Karpas-422 (cell line): Measurements from ENCODE around the gene PER3. TPM values are rescaled to one million over a fixed set of nuclear protein-coding genes. Genes with fewer than 3 reads are reported as not detected.

ENCODE experiments used
- DNase-seq: peaks from one replicate; pipeline ENCODE4 v3.0.0-alpha.2; 2015
- H2AFZ ChIP-seq: fragments of 200-600 bp; sonication (generic); 2 replicates; pipeline ENCODE4 v1.6.1; 2014; ENCODE audit warnings: antibody characterized with exemption, low read length, mixed read lengths
- H3K27ac ChIP-seq: fragments of 200-600 bp; sonication (generic); 2 replicates; pipeline ENCODE4 v1.5.1; 2014; ENCODE audit warnings: mild to moderate bottlenecking, low read length, moderate library complexity
- H3K27me3 ChIP-seq: fragments of 200-600 bp; sonication (generic); 2 replicates; pipeline ENCODE4 v1.6.1; 2014; ENCODE audit warnings: low read length, mixed read lengths
- H3K36me3 ChIP-seq: fragments of 200-600 bp; sonication (generic); 2 replicates; pipeline ENCODE4 v1.6.1; 2014; ENCODE audit warnings: low read length, mixed read lengths; ENCODE audit not compliant: insufficient read depth
- H3K4me1 ChIP-seq: fragments of 200-600 bp; sonication (generic); 2 replicates; pipeline ENCODE4 v1.6.1; 2014; ENCODE audit warnings: mild to moderate bottlenecking, low read length, mixed read lengths
- H3K4me2 ChIP-seq: fragments of 200-600 bp; sonication (generic); 2 replicates; pipeline ENCODE4 v1.6.1; 2014; ENCODE audit warnings: low read length, low read depth, mild to moderate bottlenecking; ENCODE audit not compliant: poor library complexity, severe bottlenecking
- H3K4me3 ChIP-seq: fragments of 200-600 bp; sonication (generic); 2 replicates; pipeline ENCODE4 v1.5.1; 2014; ENCODE audit warnings: mild to moderate bottlenecking, antibody characterized with exemption, low read length, mixed read lengths
- H3K79me2 ChIP-seq: fragments of 200-600 bp; sonication (generic); 2 replicates; pipeline ENCODE4 v1.6.1; 2014; ENCODE audit warnings: mild to moderate bottlenecking, low read length, mixed read lengths
- H3K9ac ChIP-seq: fragments of 200-600 bp; sonication (generic); 2 replicates; pipeline ENCODE4 v1.6.0; 2014; ENCODE audit warnings: low read length
- H3K9me2 ChIP-seq: fragments of 200-600 bp; sonication (generic), shearing (Covaris generic); replicated peaks from 2 replicates; pipeline ENCODE4 v1.6.0; 2014; ENCODE audit warnings: mild to moderate bottlenecking, low read length, moderate library complexity; ENCODE audit not compliant: insufficient read depth
- H3K9me3 ChIP-seq: fragments of 300-700, 200-600 bp; sonication (generic); 2 replicates; pipeline ENCODE4 v1.6.1; 2014; ENCODE audit warnings: low read length, mixed read lengths
- H4K20me1 ChIP-seq: fragments of 200-600 bp; sonication (generic); 2 replicates; pipeline ENCODE4 v1.6.1; 2014; ENCODE audit warnings: mild to moderate bottlenecking, antibody characterized with exemption, low read length, low read depth; ENCODE audit not compliant: insufficient read depth
- total RNA-seq: library from RNA; depleted of rRNA; stranded (reverse); fragments of >200 nt; shearing (Covaris generic); gene quantifications from 2 replicates; pipeline ENCODE4 v1.2.3, GENCODE V29; 2014; ENCODE audit warnings: low replicate concordance; rRNA removed

Gene PER3
- total RNA-seq = 0.51 and 3.5 TPM in 2 replicates

DNA sequence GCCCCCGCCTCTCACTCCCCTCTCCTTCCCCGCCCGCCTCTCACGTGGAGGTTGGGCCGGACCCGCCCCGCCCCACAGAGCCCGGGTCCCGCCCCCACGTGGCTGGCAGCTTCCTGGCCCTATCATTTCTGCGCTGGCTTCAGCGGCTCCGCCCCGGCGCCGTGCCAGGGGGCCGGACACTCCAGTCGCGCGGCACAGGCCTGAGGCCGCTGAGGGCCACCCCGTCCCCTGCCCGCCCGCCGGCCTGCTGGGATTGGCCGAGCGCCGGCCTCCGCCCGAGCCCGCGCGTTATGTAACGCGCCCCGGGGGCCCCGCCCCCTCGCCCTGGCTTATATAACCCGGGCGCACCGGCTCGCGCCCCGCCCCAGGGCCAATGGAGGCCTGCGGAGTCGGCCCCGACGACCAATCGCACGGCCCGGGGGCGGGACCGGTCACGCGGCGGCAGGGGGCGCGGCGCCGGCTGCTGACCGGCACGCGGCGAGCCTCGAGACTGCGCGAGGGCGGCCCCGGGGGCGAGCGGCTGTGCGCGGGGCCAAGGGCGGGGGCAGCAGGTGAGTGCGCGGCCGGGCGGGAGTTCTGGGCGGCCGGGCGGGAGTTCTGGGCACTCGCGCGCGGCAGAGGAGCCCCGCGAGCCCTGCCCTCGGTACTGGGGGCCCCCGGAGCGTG, at the start of gene PER3:
TSS of gene PER3 (plus strand) at position 466 of the 666 bp plus-strand sequence. CDS start 587 bp downstream, outside the sequence.
- Histone ChIP-seq H3K4me1 (peaks cover 8% of the 10 kb centered on the region), H3K36me3 (0 out of 2 replicates have a peak, but pooled peaks cover 4% of the 10 kb centered on the region), H3K4me3 (peak within 1 kb of the TSS; percentile 67), H3K9me3 (no peaks in the 10 kb centered on the region), H4K20me1 (no peaks in the 10 kb centered on the region), H2AFZ (peak within 1 kb of the TSS; percentile 65; the same call in 1 of the 2 replicates), H3K27ac (no peak within 1 kb of the TSS), H3K9me2 (no peaks in the 10 kb centered on the region), H3K27me3 (no peaks in the 10 kb centered on the region), H3K4me2 (peak within 1 kb of the TSS; percentile 76), H3K79me2 (no peaks in the 10 kb centered on the region), H3K9ac (peak within 1 kb of the TSS; percentile 64)
- peak; percentile 97 for DNase-seq

DNA sequence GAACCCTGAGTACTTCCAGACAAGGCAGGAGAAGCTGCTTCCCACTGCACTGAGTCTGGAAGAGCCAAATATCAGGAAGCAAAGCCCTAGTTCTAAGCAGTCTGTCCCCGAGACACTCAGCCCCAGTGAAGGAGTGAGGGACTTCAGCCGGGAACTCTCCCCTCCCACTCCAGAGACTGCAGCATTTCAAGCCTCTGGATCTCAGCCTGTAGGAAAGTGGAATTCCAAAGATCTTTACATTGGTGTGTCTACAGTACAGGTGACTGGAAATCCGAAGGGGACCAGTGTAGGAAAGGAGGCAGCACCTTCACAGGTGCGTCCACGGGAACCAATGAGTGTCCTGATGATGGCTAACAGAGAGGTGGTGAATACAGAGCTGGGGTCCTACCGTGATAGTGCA, 46.0 kb upstream of the PER3 start:
- Histone ChIP-seq H3K4me2 (no peak overlapping the region), H4K20me1 (no peaks in the 10 kb centered on the region), H3K9ac (no peak overlapping the region), H3K4me3 (no peak overlapping the region), H3K9me2 (no peaks in the 10 kb centered on the region), H3K27ac (no peak overlapping the region), H3K9me3 (no peaks in the 10 kb centered on the region), H3K36me3 (no peaks in the 10 kb centered on the region), H2AFZ (no peak overlapping the region), H3K27me3 (no peaks in the 10 kb centered on the region), H3K79me2 (no peaks in the 10 kb centered on the region), H3K4me1 (0 out of 2 replicates have a peak, but pooled peaks cover 3% of the 10 kb centered on the region)
- DNase-seq = no peak

DNA sequence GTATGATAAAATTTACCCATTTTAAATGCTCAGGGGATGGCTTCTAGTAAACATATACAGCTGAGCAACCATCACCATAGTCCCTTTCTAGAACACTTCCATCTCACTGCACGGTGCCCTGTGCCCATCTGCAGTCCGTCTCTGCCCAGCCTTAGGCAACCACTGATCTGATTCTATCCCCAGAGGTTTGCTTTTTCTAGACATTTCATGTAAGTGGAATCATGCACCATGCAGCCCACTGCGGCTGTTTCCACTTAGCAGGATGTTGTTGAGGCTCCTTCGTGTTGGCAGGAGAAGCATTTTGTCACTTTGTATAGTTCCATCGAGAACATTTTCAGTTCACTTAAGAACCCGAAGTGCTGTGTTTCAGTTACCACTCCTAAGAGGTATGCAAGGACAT, 40.7 kb upstream of the PER3 start:
- H3K4me1 ChIP-seq = 0 out of 2 replicates have a peak, but pooled peaks cover 3% of the 10 kb centered on the region
- no peaks in the 10 kb centered on the region for H3K9me3 ChIP-seq
- no peaks in the 10 kb centered on the region for H4K20me1 ChIP-seq
- H3K9me2 ChIP-seq = no peaks in the 10 kb centered on the region
- no peak overlapping the region for H3K9ac ChIP-seq
- H3K79me2 ChIP-seq = no peaks in the 10 kb centered on the region
- H2AFZ ChIP-seq = no peak overlapping the region
- H3K4me2 ChIP-seq = no peak overlapping the region
- no peaks in the 10 kb centered on the region for H3K27me3 ChIP-seq
- DNase-seq = no peak
- H3K4me3 ChIP-seq = no peak overlapping the region
- H3K36me3 ChIP-seq = no peaks in the 10 kb centered on the region
- H3K27ac ChIP-seq = no peak overlapping the region

DNA sequence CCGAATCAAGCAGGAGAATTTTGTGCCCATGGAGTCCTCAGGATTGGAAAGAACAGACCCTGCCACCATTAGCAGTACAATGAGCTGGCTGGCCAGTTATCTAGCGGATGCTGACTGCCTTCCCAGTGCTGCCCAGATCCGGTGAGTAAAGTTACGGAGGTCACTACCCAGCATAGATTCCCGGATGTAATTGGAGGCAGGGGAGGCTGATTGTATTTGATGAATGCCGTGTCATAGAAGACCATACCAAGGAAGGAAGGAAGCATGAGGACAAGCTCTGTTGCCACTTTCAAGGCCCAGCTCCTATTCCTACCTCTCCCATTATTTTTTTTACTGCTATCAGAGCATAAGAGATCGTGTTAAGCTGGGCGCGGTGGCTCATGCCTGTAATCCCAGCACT, 39.2 kb upstream of the PER3 start:
- H3K9me2 ChIP-seq = no peaks in the 10 kb centered on the region
- no peaks in the 10 kb centered on the region for H4K20me1 ChIP-seq
- H3K36me3 ChIP-seq = no peaks in the 10 kb centered on the region
- DNase-seq = no peak
- no peaks in the 10 kb centered on the region for H3K79me2 ChIP-seq
- H3K4me1 ChIP-seq = 0 out of 2 replicates have a peak, but pooled peaks cover 6% of the 10 kb centered on the region
- no peak overlapping the region for H3K4me3 ChIP-seq
- no peaks in the 10 kb centered on the region for H3K27me3 ChIP-seq
- no peak overlapping the region for H2AFZ ChIP-seq
- H3K4me2 ChIP-seq = no peak overlapping the region
- H3K27ac ChIP-seq = no peak overlapping the region
- H3K9ac ChIP-seq = no peak overlapping the region
- H3K9me3 ChIP-seq = no peaks in the 10 kb centered on the region

- H3K4me3 ChIP-seq = no peak overlapping the region
- no peaks in the 10 kb centered on the region for H3K79me2 ChIP-seq
- no peak overlapping the region for H2AFZ ChIP-seq
- no peak for DNase-seq
- no peaks in the 10 kb centered on the region for H3K27me3 ChIP-seq
- H3K9me2 ChIP-seq = no peaks in the 10 kb centered on the region
- H3K9me3 ChIP-seq = no peaks in the 10 kb centered on the region
- H3K27ac ChIP-seq = no peak overlapping the region
- no peak overlapping the region for H3K9ac ChIP-seq
- no peaks in the 10 kb centered on the region for H4K20me1 ChIP-seq
- 0 out of 2 replicates have a peak, but pooled peaks cover 5% of the 10 kb centered on the region for H3K4me1 ChIP-seq
- H3K4me2 ChIP-seq = no peak overlapping the region
- H3K36me3 ChIP-seq = no peaks in the 10 kb centered on the region
Measured at GRCh38 chr1:7745783-7746182, 38.3 kb upstream of the PER3 start.

DNA sequence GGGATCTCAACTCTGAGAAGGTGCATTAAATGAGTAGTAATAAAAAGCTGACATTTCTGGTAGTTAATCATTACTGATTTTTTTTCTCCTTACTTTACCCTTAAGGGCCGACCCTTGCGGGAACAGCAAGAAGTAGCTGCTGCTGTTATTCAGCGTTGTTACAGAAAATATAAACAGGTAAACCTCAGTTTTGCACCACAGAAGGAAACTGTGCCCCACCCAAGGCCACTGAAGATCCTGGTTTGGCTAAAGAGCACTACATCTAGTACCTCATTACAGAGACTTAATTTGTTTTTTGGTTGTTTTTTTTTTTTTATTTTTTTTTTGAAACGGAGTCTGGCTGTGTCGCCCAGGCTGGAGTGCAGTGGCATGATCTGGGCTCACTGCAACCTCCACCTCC, 36.5 kb upstream of the PER3 start:
- H3K9ac ChIP-seq = no peak overlapping the region
- no peaks in the 10 kb centered on the region for H3K79me2 ChIP-seq
- no peak for DNase-seq
- no peaks in the 10 kb centered on the region for H3K27me3 ChIP-seq
- no peak overlapping the region for H2AFZ ChIP-seq
- no peak overlapping the region for H3K4me3 ChIP-seq
- H3K36me3 ChIP-seq = no peaks in the 10 kb centered on the region
- no peak overlapping the region for H3K27ac ChIP-seq
- no peak overlapping the region for H3K4me2 ChIP-seq
- 0 out of 2 replicates have a peak, but pooled peaks cover 3% of the 10 kb centered on the region for H3K4me1 ChIP-seq
- no peaks in the 10 kb centered on the region for H4K20me1 ChIP-seq
- H3K9me3 ChIP-seq = no peaks in the 10 kb centered on the region
- no peaks in the 10 kb centered on the region for H3K9me2 ChIP-seq

DNA sequence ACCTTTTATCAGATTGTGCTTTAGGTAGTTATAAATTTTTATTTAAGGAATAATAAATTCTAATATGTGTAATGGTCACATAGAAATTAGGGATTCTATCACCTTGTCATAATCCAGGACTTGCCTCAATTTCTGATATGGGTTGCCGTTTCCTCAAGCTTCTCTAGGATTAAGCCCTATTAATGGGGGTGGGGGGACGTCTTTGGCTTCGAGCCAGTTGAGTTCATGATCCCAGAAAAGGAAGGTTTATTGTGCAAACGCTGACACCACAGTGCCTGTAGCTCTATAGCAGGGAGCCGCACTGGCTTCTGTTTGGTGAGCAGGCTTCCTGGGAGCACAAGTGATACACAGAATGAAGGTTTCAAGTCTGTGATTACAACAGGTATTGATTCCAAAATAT, 35.0 kb upstream of the PER3 start:
- H3K79me2 ChIP-seq = no peaks in the 10 kb centered on the region
- H4K20me1 ChIP-seq = no peaks in the 10 kb centered on the region
- no peaks in the 10 kb centered on the region for H3K9me3 ChIP-seq
- no peak for DNase-seq
- no peak overlapping the region for H3K27ac ChIP-seq
- H3K9ac ChIP-seq = no peak overlapping the region
- no peak overlapping the region for H3K4me2 ChIP-seq
- no peaks in the 10 kb centered on the region for H3K27me3 ChIP-seq
- H3K36me3 ChIP-seq = no peaks in the 10 kb centered on the region
- H2AFZ ChIP-seq = no peak overlapping the region
- 0 out of 2 replicates have a peak, but pooled peaks cover 3% of the 10 kb centered on the region for H3K4me1 ChIP-seq
- H3K4me3 ChIP-seq = no peak overlapping the region
- H3K9me2 ChIP-seq = no peaks in the 10 kb centered on the region

GRCh38 chr1:7751174-7751573, 32.9 kb upstream of the PER3 start:
- no peak for DNase-seq
- Histone ChIP-seq H3K4me3 (no peak overlapping the region), H3K36me3 (no peaks in the 10 kb centered on the region)

More at GRCh38 chr1:7751174-7751573, 32.9 kb upstream of the PER3 start:
- Histone ChIP-seq H3K4me1 (0 out of 2 replicates have a peak, but pooled peaks cover 3% of the 10 kb centered on the region), H3K4me2 (no peak overlapping the region), H3K27ac (no peak overlapping the region), H4K20me1 (no peaks in the 10 kb centered on the region), H2AFZ (no peak overlapping the region), H3K79me2 (no peaks in the 10 kb centered on the region), H3K9me3 (no peaks in the 10 kb centered on the region), H3K27me3 (no peaks in the 10 kb centered on the region), H3K9me2 (no peaks in the 10 kb centered on the region), H3K9ac (no peak overlapping the region)
